ENCODE results near the gene TUFM.

TUFM gene

GRCh38 chr16:28839004-28839639 lies 7.0 kb downstream of the TUFM start:
- no peaks in the 10 kb centered on the region for H3K27me3 Mint-ChIP-seq
- CTCF ChIA-PET, result no interaction called here
- DNase-seq, result no peak
- no peak overlapping the region for H3K4me3 Mint-ChIP-seq
- no peak overlapping the region for H3K27ac Mint-ChIP-seq
- peaks cover 4% of the 10 kb centered on the region for H3K4me1 Mint-ChIP-seq
- H3K9me3 Mint-ChIP-seq, result no peaks in the 10 kb centered on the region
- peaks cover 50% of the 10 kb centered on the region for H3K36me3 Mint-ChIP-seq

GRCh38 chr16:28838558-28838918 lies 7.6 kb downstream of the TUFM start:
- no peaks in the 10 kb centered on the region for H3K9me3 Mint-ChIP-seq
- peaks cover 4% of the 10 kb centered on the region for H3K4me1 Mint-ChIP-seq
- H3K36me3 Mint-ChIP-seq, result peaks cover 53% of the 10 kb centered on the region
- peak overlapping the region; percentile 21 for H3K27ac Mint-ChIP-seq
- CTCF ChIA-PET, result no interaction called here
- no peak overlapping the region for H3K4me3 Mint-ChIP-seq
- DNase-seq, result no peak
- H3K27me3 Mint-ChIP-seq, result no peaks in the 10 kb centered on the region

DNA sequence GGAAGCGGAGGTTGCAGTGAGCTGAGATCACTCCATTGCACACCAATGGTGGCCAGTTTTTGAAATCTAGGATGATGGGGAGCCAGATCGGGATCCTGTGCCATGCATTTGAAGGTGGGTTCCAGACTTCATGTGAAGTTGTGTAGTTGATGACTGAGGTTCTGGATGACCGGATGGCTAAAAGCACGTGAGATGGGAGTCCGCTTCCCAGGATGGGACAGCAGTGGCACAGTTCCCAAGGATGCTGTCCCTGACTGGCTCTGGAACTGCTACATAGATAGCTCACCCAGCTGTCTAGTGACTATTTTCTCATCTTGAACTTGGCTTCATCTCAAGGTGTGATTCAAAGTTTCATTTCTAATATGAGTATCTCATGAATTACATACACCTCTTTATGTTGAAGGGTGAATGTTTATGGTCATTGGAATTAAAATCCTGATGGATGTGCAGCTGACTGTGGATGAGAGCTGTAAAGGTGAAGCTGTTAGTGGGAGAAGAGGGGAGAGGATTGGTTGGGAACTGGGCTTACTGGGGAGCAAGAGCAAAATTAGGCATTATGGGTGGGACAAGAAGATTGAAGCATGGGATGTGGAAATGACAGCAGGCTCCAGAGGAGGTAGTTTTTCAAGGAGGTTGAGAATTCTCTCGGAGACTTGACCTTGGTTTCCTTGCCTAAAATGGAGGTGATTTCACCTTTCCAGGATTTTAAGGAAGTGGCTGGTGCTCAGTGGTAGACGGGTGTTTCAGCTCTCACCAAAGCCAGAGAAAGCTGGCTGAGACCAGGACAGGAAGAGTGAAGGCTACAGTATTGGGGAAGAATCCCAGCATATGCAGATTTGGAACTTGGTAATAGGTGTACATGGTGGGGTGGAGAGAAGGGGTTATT lies 8.2 kb downstream of the TUFM start:
- Mint-ChIP-seq H3K27ac (peak overlapping the region; percentile 21), H3K9me3 (no peaks in the 10 kb centered on the region), H3K36me3 (peaks cover 54% of the 10 kb centered on the region), H3K4me1 (peaks cover 2% of the 10 kb centered on the region), H3K27me3 (no peaks in the 10 kb centered on the region), H3K4me3 (no peak overlapping the region)
- no peak for DNase-seq
- CTCF ChIA-PET, result no interaction called here

DNA sequence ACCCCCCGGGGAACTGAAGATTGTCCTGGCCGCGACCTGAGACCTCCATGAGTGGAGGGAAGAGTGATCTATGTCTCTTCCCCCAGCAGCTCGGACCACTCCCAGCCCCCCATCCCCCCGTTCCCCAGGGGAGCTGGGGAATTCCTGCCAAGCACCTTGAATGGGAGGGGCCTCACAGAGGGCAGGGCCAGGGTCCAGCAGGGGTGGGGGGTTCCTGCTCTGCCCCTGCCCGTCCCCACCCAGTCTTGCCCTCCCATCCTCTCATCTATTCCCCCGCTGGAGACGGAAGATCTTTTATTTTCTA lies 9.4 kb downstream of the TUFM start:
- Mint-ChIP-seq H3K4me1 (no peaks in the 10 kb centered on the region), H3K27me3 (no peaks in the 10 kb centered on the region), H3K4me3 (no peak overlapping the region), H3K9me3 (no peaks in the 10 kb centered on the region), H3K27ac (no peak overlapping the region), H3K36me3 (peaks cover 55% of the 10 kb centered on the region)
- CTCF ChIA-PET, result no interaction called here
- no peak for DNase-seq

DNA sequence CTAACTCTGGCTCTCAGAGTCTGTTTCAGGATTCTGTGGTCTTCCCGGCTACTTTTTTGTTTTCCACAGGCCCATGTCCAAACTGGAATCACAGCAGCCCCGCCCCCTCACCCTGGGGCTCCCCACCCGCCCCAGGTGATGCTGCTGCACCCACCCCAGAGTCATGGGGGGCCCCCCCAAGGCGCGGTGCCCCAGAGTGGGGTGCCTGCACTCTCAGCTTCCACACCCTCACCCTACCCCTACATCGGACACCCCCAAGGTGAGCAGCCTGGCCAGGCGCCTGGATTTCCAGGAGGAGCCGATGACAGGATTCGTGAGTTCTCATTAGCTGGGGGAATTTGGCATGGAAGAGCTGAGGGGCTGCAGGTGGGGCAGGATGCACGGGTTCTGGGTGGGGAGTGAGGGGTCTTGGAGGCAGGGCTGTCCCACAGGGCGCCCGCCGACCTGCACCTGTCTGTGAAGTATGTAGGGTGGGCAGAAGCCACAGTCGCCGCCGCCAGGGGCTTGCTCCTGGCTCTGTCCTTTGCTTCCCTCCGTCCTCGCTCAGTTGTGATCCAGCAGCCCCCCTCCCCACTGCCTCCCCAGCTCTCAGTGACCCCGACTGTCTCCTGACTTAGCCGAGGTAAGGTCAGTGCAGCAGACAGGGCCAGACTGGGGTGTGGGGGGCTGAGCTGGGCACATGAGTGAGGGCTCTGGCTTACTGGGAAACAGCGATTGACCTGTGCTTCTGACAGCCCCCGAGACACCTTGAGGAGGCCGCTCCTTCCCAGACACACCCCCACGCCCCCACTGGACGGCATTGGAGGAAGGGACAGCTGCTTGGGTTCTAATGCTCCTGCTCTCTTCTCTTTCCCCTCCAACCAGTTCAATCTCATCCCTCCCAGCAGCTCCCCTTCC lies 10.0 kb downstream of the TUFM start:
- CTCF ChIA-PET, result no interaction called here
- Mint-ChIP-seq H3K4me1 (no peaks in the 10 kb centered on the region), H3K27me3 (no peaks in the 10 kb centered on the region), H3K9me3 (no peaks in the 10 kb centered on the region), H3K4me3 (no peak overlapping the region), H3K36me3 (peaks cover 53% of the 10 kb centered on the region), H3K27ac (no peak overlapping the region)
- no peak for DNase-seq

- CTCF ChIA-PET, result no interaction called here
- Mint-ChIP-seq H3K27me3 (no peaks in the 10 kb centered on the region), H3K4me1 (no peaks in the 10 kb centered on the region), H3K4me3 (no peak overlapping the region), H3K9me3 (no peaks in the 10 kb centered on the region), H3K36me3 (peaks cover 63% of the 10 kb centered on the region), H3K27ac (no peak overlapping the region)
- DNase-seq, result no peak
Measured at GRCh38 chr16:28834873-28835863, 11.0 kb downstream of the TUFM start.

GRCh38 chr16:28834349-28834748 lies 11.8 kb downstream of the TUFM start:
- no peak overlapping the region for H3K27ac Mint-ChIP-seq
- CTCF ChIA-PET, result no interaction called here
- H3K9me3 Mint-ChIP-seq, result no peaks in the 10 kb centered on the region
- H3K4me1 Mint-ChIP-seq, result no peaks in the 10 kb centered on the region
- no peak for DNase-seq
- H3K4me3 Mint-ChIP-seq, result no peak overlapping the region
- no peaks in the 10 kb centered on the region for H3K27me3 Mint-ChIP-seq
- peaks cover 69% of the 10 kb centered on the region for H3K36me3 Mint-ChIP-seq

- Mint-ChIP-seq H3K36me3 (peaks cover 84% of the 10 kb centered on the region), H3K4me1 (peaks cover 17% of the 10 kb centered on the region), H3K27ac (peak overlapping the region; percentile 49), H3K4me3 (no peak overlapping the region), H3K9me3 (no peaks in the 10 kb centered on the region), H3K27me3 (no peaks in the 10 kb centered on the region)
- CTCF ChIA-PET, result no interaction called here
- DNase-seq, result no peak
Measured at GRCh38 chr16:28830531-28830930, 15.6 kb downstream of the TUFM start.

- H3K4me1 Mint-ChIP-seq, result peaks cover 25% of the 10 kb centered on the region
- DNase-seq, result no peak
- peaks cover 84% of the 10 kb centered on the region for H3K36me3 Mint-ChIP-seq
- H3K4me3 Mint-ChIP-seq, result no peak overlapping the region
- H3K9me3 Mint-ChIP-seq, result no peaks in the 10 kb centered on the region
- CTCF ChIA-PET, result no interaction called here
- no peaks in the 10 kb centered on the region for H3K27me3 Mint-ChIP-seq
- H3K27ac Mint-ChIP-seq, result peak overlapping the region; percentile 24
Measured at GRCh38 chr16:28829747-28830146, 16.4 kb downstream of the TUFM start.

- H3K9me3 Mint-ChIP-seq, result no peaks in the 10 kb centered on the region
Measured at GRCh38 chr16:28826141-28826540, 20.0 kb downstream of the TUFM start.

GRCh38 chr16:28824717-28824973 lies 21.5 kb downstream of the TUFM start:
- CTCF ChIA-PET, result no interaction called here
- peak overlapping the region; percentile 98 for H3K27ac Mint-ChIP-seq
- peaks cover 47% of the 10 kb centered on the region for H3K4me1 Mint-ChIP-seq
- DNase-seq, result no peak
- peak overlapping the region; percentile 95 for H3K4me3 Mint-ChIP-seq
- peaks cover 4% of the 10 kb centered on the region for H3K27me3 Mint-ChIP-seq
- no peaks in the 10 kb centered on the region for H3K9me3 Mint-ChIP-seq
- peaks cover 59% of the 10 kb centered on the region for H3K36me3 Mint-ChIP-seq

More at GRCh38 chr16:28826141-28826540, 20.0 kb downstream of the TUFM start:
- Mint-ChIP-seq H3K27ac (peak overlapping the region; percentile 65), H3K4me1 (peaks cover 40% of the 10 kb centered on the region), H3K27me3 (peaks cover 4% of the 10 kb centered on the region), H3K36me3 (peaks cover 66% of the 10 kb centered on the region), H3K4me3 (peak overlapping the region; percentile 34)
- CTCF ChIA-PET, result no interaction called here
- DNase-seq, result no peak

DNA sequence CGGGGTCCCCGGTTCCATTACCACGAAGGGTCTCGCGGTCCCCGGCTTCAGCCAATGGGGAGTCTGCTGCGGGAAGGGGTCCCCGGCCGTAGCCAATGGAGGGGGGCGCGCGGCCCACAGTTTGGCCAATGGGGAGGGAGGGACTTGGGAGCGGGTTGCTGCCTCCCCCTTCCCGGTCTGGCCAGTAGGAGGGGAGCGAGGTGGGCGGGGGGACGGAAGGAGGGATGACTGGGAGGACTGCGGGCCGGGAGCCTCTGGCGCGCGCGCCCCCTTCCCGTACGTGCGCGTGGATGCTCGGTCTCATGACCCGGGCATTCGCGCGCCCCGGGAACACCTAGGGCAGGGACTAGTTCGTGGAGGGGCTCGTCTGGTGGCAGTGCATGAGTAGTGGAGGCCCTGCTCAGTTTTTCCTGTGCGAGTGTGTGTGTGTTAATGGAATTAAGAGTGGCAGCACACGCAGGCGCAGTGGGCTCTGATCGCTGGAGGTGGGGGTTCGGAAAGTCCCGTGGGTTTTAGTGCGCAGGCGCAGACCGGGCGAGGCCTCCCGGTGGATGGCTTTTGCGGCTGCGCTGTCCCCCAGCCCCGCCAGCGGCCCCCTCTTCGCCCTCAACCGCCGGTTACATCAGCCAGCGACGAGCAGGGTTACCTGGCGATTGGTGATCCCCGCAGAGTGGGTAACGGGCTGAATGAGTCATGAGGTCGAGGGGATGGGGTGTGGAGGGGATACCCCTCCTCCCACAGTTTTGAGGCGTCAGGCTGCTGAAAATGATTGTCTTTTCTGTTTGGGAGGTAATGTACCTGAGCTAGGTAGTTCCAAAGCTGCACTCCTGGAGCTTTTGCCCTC lies 22.1 kb downstream of the TUFM start:
- CTCF ChIA-PET, result no interaction called here
- no peaks in the 10 kb centered on the region for H3K9me3 Mint-ChIP-seq
- peak overlapping the region; percentile 98 for H3K27ac Mint-ChIP-seq
- H3K36me3 Mint-ChIP-seq, result peaks cover 55% of the 10 kb centered on the region
- H3K4me3 Mint-ChIP-seq, result peak overlapping the region; percentile 95
- H3K4me1 Mint-ChIP-seq, result peaks cover 47% of the 10 kb centered on the region
- peak; percentile 98 for DNase-seq
- H3K27me3 Mint-ChIP-seq, result peaks cover 4% of the 10 kb centered on the region

DNA sequence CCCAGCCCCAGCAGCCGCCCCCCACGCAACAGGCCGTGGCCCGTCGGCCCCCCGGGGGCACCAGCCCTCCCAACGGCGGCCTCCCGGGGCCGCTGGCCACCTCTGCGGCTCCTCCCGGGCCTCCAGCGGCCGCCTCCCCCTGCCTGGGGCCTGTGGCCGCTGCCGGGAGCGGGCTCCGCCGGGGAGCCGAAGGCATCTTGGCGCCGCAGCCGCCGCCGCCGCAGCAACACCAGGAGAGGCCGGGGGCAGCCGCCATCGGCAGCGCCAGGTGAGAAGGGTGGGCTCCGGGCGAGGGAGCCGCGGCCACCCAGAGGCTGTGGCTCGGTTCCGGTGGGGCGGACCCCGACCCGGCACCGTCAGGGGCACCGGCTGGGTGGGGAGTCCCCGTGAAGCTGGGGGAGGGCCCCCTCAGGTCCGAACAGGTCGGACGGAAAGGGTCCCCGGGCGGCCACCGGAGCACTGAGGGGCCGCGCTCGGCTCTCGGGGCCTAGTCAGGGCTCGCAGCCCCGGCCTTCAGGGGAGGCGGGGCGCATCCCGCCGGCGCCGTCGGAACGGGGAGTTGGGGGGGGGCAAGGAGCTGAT lies 22.8 kb downstream of the TUFM start:
- peak overlapping the region; percentile 95 for H3K4me3 Mint-ChIP-seq
- CTCF ChIA-PET, result interaction anchor here (1.4 kb wide), 1 partner anchor 122 kb away, joined by 4 read pairs; no protein-coding TSS in a partner anchor
- H3K4me1 Mint-ChIP-seq, result peaks cover 47% of the 10 kb centered on the region
- H3K9me3 Mint-ChIP-seq, result no peaks in the 10 kb centered on the region
- peaks cover 4% of the 10 kb centered on the region for H3K27me3 Mint-ChIP-seq
- no peak for DNase-seq
- H3K36me3 Mint-ChIP-seq, result peaks cover 53% of the 10 kb centered on the region
- peak overlapping the region; percentile 98 for H3K27ac Mint-ChIP-seq

Data from activated naive CD4-positive, alpha-beta T cell treated with anti-CD3 and anti-CD28 coated beads, Interleukin-2, amount 10 ng/mL, durations not matched to agents 7 days and 5 days (primary cell).